Left lobe of liver (tissue), 2 donors: ENCODE data around the gene CPNE4. TPM values are rescaled to one million over a fixed set of nuclear protein-coding genes. Genes with fewer than 3 reads are reported as not detected.

Experiments
- ATAC-seq: fragments of 200-7000 bp; cut with Tn5 transposase; one replicate; pipeline ENCODE4 v1.9.1; 2020; ENCODE audit warnings: mild to moderate bottlenecking, moderate library complexity
- DNase-seq: peaks from one replicate; pipeline ENCODE4 v3.0.0-alpha.2; 2020; ENCODE audit warnings: low spot score
- total RNA-seq: library from RNA; stranded (reverse); gene quantifications from one replicate; pipeline ENCODE4 v1.2.1, GENCODE V29; 2021
- donor health status: DM: no; HTN: no; CAD: no; lungs with moderate emphysema.
- donor health status: DM: no; HTN: yes; CAD: no.

CPNE4 gene
- total RNA-seq, 1 donor from 2014 or later = not detected

- no peak for ATAC-seq
- no peak for DNase-seq
Measured at GRCh38 chr3:131747466-131747865, 287.3 kb downstream of the CPNE4 start.

GRCh38 chr3:131744765-131745164, 290.0 kb downstream of the CPNE4 start:
- DNase-seq (no peak), ATAC-seq (no peak)

- ATAC-seq (no peak), DNase-seq (no peak)
Measured at GRCh38 chr3:131743126-131743525, 291.7 kb downstream of the CPNE4 start.

- ATAC-seq (no peak), DNase-seq (no peak)
Measured at GRCh38 chr3:131739211-131739610, 295.6 kb downstream of the CPNE4 start.

- no peak for DNase-seq
- ATAC-seq = no peak
Measured at GRCh38 chr3:131738095-131738494, 296.7 kb downstream of the CPNE4 start.

- DNase-seq = no peak
- ATAC-seq = no peak
Measured at GRCh38 chr3:131735544-131735943, 299.3 kb downstream of the CPNE4 start.

- ATAC-seq (no peak), DNase-seq (no peak)
Measured at GRCh38 chr3:131735116-131735515, 299.7 kb downstream of the CPNE4 start.

GRCh38 chr3:131733086-131733841, 301.6 kb downstream of the CPNE4 start:
- ATAC-seq = no peak

GRCh38 chr3:131731709-131732108, 303.1 kb downstream of the CPNE4 start:
- no peak for DNase-seq
- no peak for ATAC-seq

More at GRCh38 chr3:131733086-131733841, 301.6 kb downstream of the CPNE4 start:
- DNase-seq = no peak

GRCh38 chr3:131730581-131730980, 304.2 kb downstream of the CPNE4 start:
- no peak for DNase-seq
- no peak for ATAC-seq

- ATAC-seq = no peak
- no peak for DNase-seq
Measured at GRCh38 chr3:131729643-131730017, 305.2 kb downstream of the CPNE4 start.

GRCh38 chr3:131728898-131729642, 305.7 kb downstream of the CPNE4 start:
- ATAC-seq (no peak), DNase-seq (no peak)

- ATAC-seq (no peak), DNase-seq (no peak)
Measured at GRCh38 chr3:131725414-131725813, 309.4 kb downstream of the CPNE4 start.

- no peak for DNase-seq
- no peak for ATAC-seq
Measured at GRCh38 chr3:131723343-131723742, 311.5 kb downstream of the CPNE4 start.

GRCh38 chr3:131717493-131717892, 317.3 kb downstream of the CPNE4 start:
- no peak for DNase-seq
- ATAC-seq = no peak

- DNase-seq (no peak), ATAC-seq (no peak)
Measured at GRCh38 chr3:131716943-131717342, 317.9 kb downstream of the CPNE4 start.

GRCh38 chr3:131716007-131716406, 318.8 kb downstream of the CPNE4 start:
- DNase-seq = no peak
- no peak for ATAC-seq

GRCh38 chr3:131714585-131715220, 320.1 kb downstream of the CPNE4 start:
- no peak for DNase-seq

GRCh38 chr3:131713416-131714123, 321.2 kb downstream of the CPNE4 start:
- no peak for ATAC-seq
- DNase-seq = no peak

More at GRCh38 chr3:131714585-131715220, 320.1 kb downstream of the CPNE4 start:
- ATAC-seq = no peak

GRCh38 chr3:131712662-131713061, 322.2 kb downstream of the CPNE4 start:
- ATAC-seq = no peak
- no peak for DNase-seq

GRCh38 chr3:131711114-131711768, 323.6 kb downstream of the CPNE4 start:
- no peak for DNase-seq
- ATAC-seq = no peak
